ENCODE results near the gene ENC1. TPM values are rescaled to one million over a fixed set of nuclear protein-coding genes. Genes with fewer than 3 reads are reported as not detected.

Gene ENC1
- total RNA-seq, 1 experiment from 2014 or later = 37.0 TPM

DNA sequence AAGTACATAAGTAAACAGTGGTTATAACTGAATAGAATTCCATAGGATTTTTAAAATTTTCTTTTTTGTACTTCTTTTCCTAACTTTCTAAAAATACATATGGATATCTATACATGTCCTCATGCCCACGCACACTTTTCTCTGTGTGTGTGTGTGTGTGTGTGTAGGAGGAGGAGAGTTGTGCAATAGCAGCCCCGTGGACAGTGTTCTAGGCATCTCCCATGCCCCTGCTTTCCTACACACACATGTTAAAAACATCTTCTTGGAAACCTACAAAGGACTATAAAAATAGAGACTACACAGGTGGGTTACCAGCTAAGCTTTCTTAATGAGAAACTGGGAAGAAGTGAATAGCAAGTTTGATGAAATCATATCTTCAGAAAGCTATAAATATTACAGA, 24.7 kb upstream of the ENC1 start:
- H3K4me1 ChIP-seq (ENCODE audit: control insufficient read depth, insufficient read depth, low read length) = no peaks in the 10 kb centered on the region
- intact Hi-C loops (cut with micrococcal nuclease; ENCODE audit: unreplicated experiment) (no loop called here), in situ Hi-C loops (cut with HindIII; ENCODE audit: low pct_unique_long_range_greater_than_20kb, low sequenced_read_pairs) (no loop called here)
- H3K4me3 ChIP-seq (ENCODE audit: low read depth in 2 of 2, low read length in 2 of 2) = no peak overlapping the region
- CTCF ChIA-PET = no interaction called here
- POLR2A ChIA-PET = no interaction called here
- no peak overlapping the region for H3K27ac ChIP-seq (ENCODE audit: low read length)
- BruUV-seq (replicated peaks) = no TSS peak
- ATAC-seq (no peak), DNase-seq (ENCODE audit: low read depth, low spot score) (no peak)
- no peaks in the 10 kb centered on the region; the same call in 1 of the 2 replicates for H3K9me3 ChIP-seq (ENCODE audit: control insufficient read depth, insufficient read depth, low read depth, low read length)
- H3K36me3 ChIP-seq (ENCODE audit: control insufficient read depth, insufficient read depth, low read length) = no peaks in the 10 kb centered on the region
- TF ChIP-seq, protein P1, sequence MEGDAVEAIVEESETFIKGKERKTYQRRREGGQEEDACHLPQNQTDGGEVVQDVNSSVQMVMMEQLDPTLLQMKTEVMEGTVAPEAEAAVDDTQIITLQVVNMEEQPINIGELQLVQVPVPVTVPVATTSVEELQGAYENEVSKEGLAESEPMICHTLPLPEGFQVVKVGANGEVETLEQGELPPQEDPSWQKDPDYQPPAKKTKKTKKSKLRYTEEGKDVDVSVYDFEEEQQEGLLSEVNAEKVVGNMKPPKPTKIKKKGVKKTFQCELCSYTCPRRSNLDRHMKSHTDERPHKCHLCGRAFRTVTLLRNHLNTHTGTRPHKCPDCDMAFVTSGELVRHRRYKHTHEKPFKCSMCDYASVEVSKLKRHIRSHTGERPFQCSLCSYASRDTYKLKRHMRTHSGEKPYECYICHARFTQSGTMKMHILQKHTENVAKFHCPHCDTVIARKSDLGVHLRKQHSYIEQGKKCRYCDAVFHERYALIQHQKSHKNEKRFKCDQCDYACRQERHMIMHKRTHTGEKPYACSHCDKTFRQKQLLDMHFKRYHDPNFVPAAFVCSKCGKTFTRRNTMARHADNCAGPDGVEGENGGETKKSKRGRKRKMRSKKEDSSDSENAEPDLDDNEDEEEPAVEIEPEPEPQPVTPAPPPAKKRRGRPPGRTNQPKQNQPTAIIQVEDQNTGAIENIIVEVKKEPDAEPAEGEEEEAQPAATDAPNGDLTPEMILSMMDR (IDR thresholded peaks at IDR 0.05) = no peak
- TF ChIP-seq POLR2AphosphoS5 (IDR thresholded peaks at IDR 0.05; ENCODE audit: low read depth, low read length) = no peak
- peaks cover 2% of the 10 kb centered on the region; the same call in 1 of the 2 replicates for H3K27me3 ChIP-seq (ENCODE audit: control insufficient read depth, insufficient read depth, low read length)

DNA sequence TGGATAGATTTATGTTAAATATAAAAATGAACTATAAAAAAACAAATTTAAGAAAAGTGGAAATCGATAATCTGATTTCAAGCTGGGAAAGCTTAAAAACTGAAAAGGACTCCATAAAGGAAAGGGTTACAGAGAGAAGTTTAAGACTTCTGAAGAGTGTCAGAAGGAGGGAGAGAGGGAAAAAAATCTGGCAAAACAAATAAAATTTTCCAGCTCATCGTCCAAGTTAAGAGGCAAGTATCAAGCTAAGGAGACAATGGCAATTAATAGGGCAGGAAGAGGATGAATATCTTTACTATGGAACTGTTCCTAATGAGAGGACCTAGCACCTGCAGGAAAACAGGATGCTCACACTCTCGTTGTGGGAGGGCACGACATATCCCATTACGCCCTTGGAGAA, 24.0 kb upstream of the ENC1 start:
- no peak for DNase-seq (ENCODE audit: low read depth, low spot score)
- H3K27me3 ChIP-seq (ENCODE audit: control insufficient read depth, insufficient read depth, low read length) = peaks cover 2% of the 10 kb centered on the region; the same call in 1 of the 2 replicates

More for the DNA sequence above, 24.0 kb upstream of the ENC1 start:
- Histone ChIP-seq H3K36me3 (ENCODE audit: control insufficient read depth, insufficient read depth, low read length) (no peaks in the 10 kb centered on the region), H3K27ac (ENCODE audit: low read length) (no peak overlapping the region), H3K4me3 (ENCODE audit: low read depth in 2 of 2, low read length in 2 of 2) (no peak overlapping the region), H3K4me1 (ENCODE audit: control insufficient read depth, insufficient read depth, low read length) (no peaks in the 10 kb centered on the region), H3K9me3 (ENCODE audit: control insufficient read depth, insufficient read depth, low read depth, low read length) (no peaks in the 10 kb centered on the region)
- POLR2A ChIA-PET = interaction anchor here (0.7 kb wide), 1 partner anchor 225 kb away, joined by 5 read pairs; no protein-coding TSS in a partner anchor
- no TSS peak for BruUV-seq (replicated peaks)
- in situ Hi-C loops (cut with HindIII; ENCODE audit: low pct_unique_long_range_greater_than_20kb, low sequenced_read_pairs) (no loop called here), intact Hi-C loops (cut with micrococcal nuclease; ENCODE audit: unreplicated experiment) (no loop called here)
- TF ChIP-seq, protein P2, sequence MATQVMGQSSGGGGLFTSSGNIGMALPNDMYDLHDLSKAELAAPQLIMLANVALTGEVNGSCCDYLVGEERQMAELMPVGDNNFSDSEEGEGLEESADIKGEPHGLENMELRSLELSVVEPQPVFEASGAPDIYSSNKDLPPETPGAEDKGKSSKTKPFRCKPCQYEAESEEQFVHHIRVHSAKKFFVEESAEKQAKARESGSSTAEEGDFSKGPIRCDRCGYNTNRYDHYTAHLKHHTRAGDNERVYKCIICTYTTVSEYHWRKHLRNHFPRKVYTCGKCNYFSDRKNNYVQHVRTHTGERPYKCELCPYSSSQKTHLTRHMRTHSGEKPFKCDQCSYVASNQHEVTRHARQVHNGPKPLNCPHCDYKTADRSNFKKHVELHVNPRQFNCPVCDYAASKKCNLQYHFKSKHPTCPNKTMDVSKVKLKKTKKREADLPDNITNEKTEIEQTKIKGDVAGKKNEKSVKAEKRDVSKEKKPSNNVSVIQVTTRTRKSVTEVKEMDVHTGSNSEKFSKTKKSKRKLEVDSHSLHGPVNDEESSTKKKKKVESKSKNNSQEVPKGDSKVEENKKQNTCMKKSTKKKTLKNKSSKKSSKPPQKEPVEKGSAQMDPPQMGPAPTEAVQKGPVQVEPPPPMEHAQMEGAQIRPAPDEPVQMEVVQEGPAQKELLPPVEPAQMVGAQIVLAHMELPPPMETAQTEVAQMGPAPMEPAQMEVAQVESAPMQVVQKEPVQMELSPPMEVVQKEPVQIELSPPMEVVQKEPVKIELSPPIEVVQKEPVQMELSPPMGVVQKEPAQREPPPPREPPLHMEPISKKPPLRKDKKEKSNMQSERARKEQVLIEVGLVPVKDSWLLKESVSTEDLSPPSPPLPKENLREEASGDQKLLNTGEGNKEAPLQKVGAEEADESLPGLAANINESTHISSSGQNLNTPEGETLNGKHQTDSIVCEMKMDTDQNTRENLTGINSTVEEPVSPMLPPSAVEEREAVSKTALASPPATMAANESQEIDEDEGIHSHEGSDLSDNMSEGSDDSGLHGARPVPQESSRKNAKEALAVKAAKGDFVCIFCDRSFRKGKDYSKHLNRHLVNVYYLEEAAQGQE (IDR thresholded peaks at IDR 0.05; ENCODE audit: insufficient read depth in 1 of 2, low read depth in 2 of 2, low read length in 1 of 2) = no peak
- TF ChIP-seq TCF7L2 (IDR thresholded peaks at IDR 0.05; ENCODE audit: low read depth, low read length) = no peak
- TF ChIP-seq POLR2AphosphoS5 (IDR thresholded peaks at IDR 0.05; ENCODE audit: low read depth, low read length) = no peak
- no peak for TF ChIP-seq SIN3A (IDR thresholded peaks at IDR 0.05; ENCODE audit: borderline replicate concordance, insufficient read depth, low read depth, low read length)
- TF ChIP-seq, protein P1 (IDR thresholded peaks at IDR 0.05) = no peak
- no peak for ATAC-seq
- CTCF ChIA-PET = no interaction called here
